ENCODE measurements around the gene FAM227B.

FAM227B gene

GRCh38 chr15:49323207-49323606, 297.4 kb downstream of the FAM227B start:
- TF ChIP-seq CTCF (conservative IDR thresholded peaks at IDR 0.05; ENCODE audit: low read depth, low read length), result no peak
- no peak for DNase-seq (ENCODE audit: low read depth)
- H3K4me3 ChIP-seq (ENCODE audit: low read length), result no peak overlapping the region

DNA sequence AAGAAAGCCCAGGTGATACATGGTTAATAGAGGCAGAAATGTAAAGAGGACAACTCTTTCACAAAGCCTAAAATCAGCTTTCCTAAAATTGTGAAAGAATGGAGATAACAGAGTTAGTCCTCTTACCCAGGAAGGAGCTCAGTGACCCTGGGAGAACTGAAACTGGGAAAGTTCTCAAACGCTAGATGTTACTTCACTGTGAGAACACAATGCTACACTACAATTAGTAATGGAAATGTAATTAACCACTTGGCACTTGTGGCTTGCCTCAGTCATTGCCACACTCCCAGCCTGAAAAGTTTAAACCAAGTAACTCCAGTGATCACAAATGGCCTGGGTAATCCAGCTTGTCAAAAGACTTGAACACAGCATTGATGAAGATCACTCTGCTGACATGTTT, 300.3 kb downstream of the FAM227B start:
- TF ChIP-seq CTCF (conservative IDR thresholded peaks at IDR 0.05; ENCODE audit: low read depth, low read length), result no peak
- H3K4me3 ChIP-seq (ENCODE audit: low read length), result no peak overlapping the region
- DNase-seq (ENCODE audit: low read depth), result no peak

DNA sequence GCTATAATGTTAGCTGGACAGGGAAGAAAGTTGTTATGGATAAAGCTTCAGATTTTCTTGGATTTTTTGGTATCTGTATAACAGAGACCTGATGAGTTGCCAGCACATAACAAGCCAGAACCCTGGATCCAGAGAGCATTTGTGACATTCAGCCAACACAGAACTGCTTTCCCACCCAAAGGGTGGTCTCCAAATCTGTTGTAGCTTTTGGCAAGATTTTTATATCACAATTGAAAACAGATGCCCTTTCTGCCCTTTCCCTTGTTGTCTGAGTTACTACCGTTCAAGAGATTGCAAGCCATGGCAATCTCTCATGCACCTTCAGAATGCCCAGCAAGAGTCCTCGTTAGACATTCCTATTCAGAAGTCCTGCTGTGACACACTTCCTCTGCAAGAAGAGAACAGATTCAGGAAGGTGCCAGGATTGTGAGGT, 305.2 kb downstream of the FAM227B start:
- no peak for TF ChIP-seq CTCF (conservative IDR thresholded peaks at IDR 0.05; ENCODE audit: low read depth, low read length)
- no peak for DNase-seq (ENCODE audit: low read depth)

DNA sequence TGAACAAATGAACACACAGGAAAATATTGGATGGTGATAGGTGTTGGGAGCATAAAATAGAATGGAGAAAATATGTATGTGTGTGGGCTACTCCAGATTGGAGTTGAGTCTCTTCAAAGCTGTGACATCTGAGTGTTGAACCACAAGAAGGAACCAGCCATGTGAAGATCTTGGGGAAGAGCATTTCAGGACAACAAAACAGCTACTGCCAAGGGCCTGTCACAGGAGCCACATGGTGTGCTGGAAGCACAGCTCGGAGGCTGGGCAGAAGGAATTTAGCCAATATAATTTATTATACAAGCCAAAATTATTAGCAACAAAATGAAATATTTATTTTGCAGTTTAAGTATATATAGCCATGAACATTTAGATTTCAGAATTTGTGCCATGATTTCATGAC, 305.9 kb downstream of the FAM227B start:
- no peak overlapping the region for H3K4me3 ChIP-seq (ENCODE audit: low read length)
- TF ChIP-seq CTCF (conservative IDR thresholded peaks at IDR 0.05; ENCODE audit: low read depth, low read length), result no peak
- no peak for DNase-seq (ENCODE audit: low read depth)

More for the DNA sequence above, 305.2 kb downstream of the FAM227B start:
- H3K4me3 ChIP-seq (ENCODE audit: low read length), result no peak overlapping the region

DNA sequence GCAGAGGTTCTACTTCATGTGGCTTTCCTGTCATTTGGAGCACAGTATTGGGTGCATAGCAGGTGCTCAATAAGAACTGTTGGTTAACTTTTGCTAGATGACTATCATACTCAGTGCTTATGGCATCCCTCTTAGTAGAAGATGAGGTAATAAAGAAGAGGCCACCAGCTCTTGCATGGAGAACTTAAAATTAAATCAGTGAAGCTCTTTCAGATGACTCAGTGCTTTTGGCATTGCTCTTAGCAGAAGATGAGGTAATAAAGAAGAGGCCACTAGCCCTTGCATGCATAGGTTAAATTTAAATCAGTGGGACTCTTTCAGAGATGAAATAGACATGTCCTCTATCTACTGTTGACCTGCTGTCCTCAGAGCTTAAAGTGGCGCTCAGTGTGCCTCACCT, 307.0 kb downstream of the FAM227B start:
- no peak for DNase-seq (ENCODE audit: low read depth)

DNA sequence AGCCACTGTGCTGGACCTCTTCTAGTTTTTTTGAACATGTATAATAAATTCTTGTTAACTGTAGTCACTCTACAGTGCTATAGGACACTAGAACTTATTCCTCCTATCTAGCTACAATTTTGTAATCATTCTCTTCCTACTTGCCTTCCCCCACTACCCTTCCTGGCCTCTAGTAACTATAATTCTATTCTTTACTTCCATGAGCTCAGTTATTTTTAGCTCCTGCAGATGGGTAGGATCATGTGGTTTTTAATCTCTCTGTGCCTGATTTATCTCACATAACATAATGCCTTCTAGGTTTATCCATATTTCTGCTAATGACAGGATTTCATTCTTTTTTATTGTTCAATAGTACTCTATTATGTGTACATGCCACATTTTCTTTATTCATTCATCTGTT, 310.7 kb downstream of the FAM227B start:
- no peak for DNase-seq (ENCODE audit: low read depth)
- TF ChIP-seq CTCF (conservative IDR thresholded peaks at IDR 0.05; ENCODE audit: low read depth, low read length), result no peak
- H3K4me3 ChIP-seq (ENCODE audit: low read length), result no peak overlapping the region

More for the DNA sequence above, 307.0 kb downstream of the FAM227B start:
- no peak for TF ChIP-seq CTCF (conservative IDR thresholded peaks at IDR 0.05; ENCODE audit: low read depth, low read length)
- H3K4me3 ChIP-seq (ENCODE audit: low read length), result no peak overlapping the region

DNA sequence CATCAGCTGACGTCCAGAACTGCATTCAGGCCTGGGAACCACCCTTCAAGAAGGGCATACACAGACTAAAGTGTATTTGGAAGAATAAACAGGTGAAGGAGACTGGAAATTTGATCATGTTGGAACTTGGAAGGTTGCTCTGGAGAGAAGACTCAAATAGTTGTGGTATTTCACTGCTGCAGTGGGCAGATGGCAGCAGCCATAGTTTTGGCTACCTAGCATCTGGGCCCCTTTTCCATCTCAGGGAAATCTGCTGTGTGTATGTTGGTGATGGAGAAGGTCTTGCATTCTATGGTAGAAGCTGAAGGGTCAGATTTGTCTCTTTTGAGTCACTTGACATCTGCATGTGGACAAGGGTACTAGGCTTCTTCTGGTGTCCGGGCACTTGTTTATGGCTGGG, 311.9 kb downstream of the FAM227B start:
- TF ChIP-seq CTCF (conservative IDR thresholded peaks at IDR 0.05; ENCODE audit: low read depth, low read length), result no peak
- no peak for DNase-seq (ENCODE audit: low read depth)
- H3K4me3 ChIP-seq (ENCODE audit: low read length), result no peak overlapping the region

Measured in retinal pigment epithelial cell (primary cell).